ENCODE measurements around the gene KRTAP9-8. TPM values are rescaled to one million over a fixed set of nuclear protein-coding genes. Genes with fewer than 3 reads are reported as not detected.
"Not testable (repeated sequence)": the region's sequence is repeated elsewhere in the genome, so short reads cannot be mapped to it uniquely, and the experiment has no call there.

KRTAP9-8 gene
- total and polyA plus RNA-seq, 2 of the 4 experiments (the other 2 are of a cell fraction), result not detected

GRCh38 chr17:41254861-41255260 is 17.1 kb downstream of the KRTAP9-8 start:
- H3K4ac ChIP-seq (ENCODE audit: low read depth, low read length), result no peak overlapping the region
- H3K27ac ChIP-seq (ENCODE audit: insufficient read depth, low read length), result no peak overlapping the region
- no peak overlapping the region for H2AK9ac ChIP-seq (replicated peaks; ENCODE audit: low read depth, low read length, poor library complexity)
- POLR2A ChIA-PET (ENCODE audit: unreplicated experiment), result no interaction called here
- no CpG with 5 or more reads among the region's 1 CpG for WGBS, 2 experiments (ENCODE audit: extremely low coverage in 2 of 2, insufficient read length in 1 of 2)
- no peak overlapping the region for H2BK120ac ChIP-seq (ENCODE audit: low read depth, low read length)
- intact Hi-C loops (cut with micrococcal nuclease), result no loop called here
- H4K8ac ChIP-seq (ENCODE audit: low read depth in 2 of 2, low read length in 2 of 2), result no peak overlapping the region
- BruUV-seq (replicated peaks), result no TSS peak
- H2BK20ac ChIP-seq (ENCODE audit: low read depth, low read length), result no peak overlapping the region
- CTCF ChIA-PET, result no interaction called here
- H2BK5ac ChIP-seq (ENCODE audit: low read depth, low read length, poor library complexity, severe bottlenecking), result no peak overlapping the region
- dilution Hi-C loops (cut with HindIII; ENCODE audit: low sequenced_read_pairs, unreplicated experiment), result no loop called here
- H3K9me3 ChIP-seq (ENCODE audit: control insufficient read depth, insufficient read depth, low read length), result no peaks in the 10 kb centered on the region
- no peak overlapping the region for H3K18ac ChIP-seq (ENCODE audit: low read depth, low read length)
- peaks cover 22% of the 10 kb centered on the region for H3K27me3 ChIP-seq (ENCODE audit: control insufficient read depth, insufficient read depth, low read length)
- no peaks in the 10 kb centered on the region for H3K36me3 ChIP-seq (ENCODE audit: control insufficient read depth, insufficient read depth, low read length)
- no peak overlapping the region for H3K4me2 ChIP-seq (ENCODE audit: low read depth, low read length)
- no peaks in the 10 kb centered on the region for H3K9me1 ChIP-seq (ENCODE audit: insufficient read depth, low read length)
- TF ChIP-seq CHD1 (IDR thresholded peaks at IDR 0.05; ENCODE audit: low read depth, low read length) (no peak), FOS (IDR thresholded peaks at IDR 0.05; ENCODE audit: low read depth, low read length) (no peak), BHLHE40 (IDR thresholded peaks at IDR 0.05; ENCODE audit: low read depth, low read length) (no peak), CTCF (conservative IDR thresholded peaks at IDR 0.05; ENCODE audit: low read depth, low read length) (no peak)
- no peak overlapping the region for H2BK15ac ChIP-seq (ENCODE audit: low read depth, low read length)
- H3K9ac ChIP-seq (ENCODE audit: low read depth, low read length), result no peak overlapping the region
- H3K56ac ChIP-seq (ENCODE audit: extremely low read depth, insufficient read depth, low read length), result no peak overlapping the region
- no peak overlapping the region for H4K5ac ChIP-seq (ENCODE audit: low read depth, low read length)
- H3K23ac ChIP-seq (ENCODE audit: low read depth, low read length), result no peak overlapping the region
- no peak overlapping the region for H2AFZ ChIP-seq (replicated peaks; ENCODE audit: low read length, poor library complexity)
- H2AK5ac ChIP-seq (ENCODE audit: low read depth, low read length), result no peak overlapping the region
- H4K20me1 ChIP-seq (ENCODE audit: insufficient read depth, low read length), result no peaks in the 10 kb centered on the region
- H3K14ac ChIP-seq (replicated peaks; ENCODE audit: low read depth, low read length), result no peak overlapping the region
- no peaks in the 10 kb centered on the region for H3K4me1 ChIP-seq (ENCODE audit: control insufficient read depth, insufficient read depth, low read length)
- H4K91ac ChIP-seq (ENCODE audit: insufficient read depth, low read depth, low read length), result no peak overlapping the region
- DNase-seq (peak; percentile 34), ATAC-seq (ENCODE audit: low read depth) (no peak)
- H3K79me1 ChIP-seq (ENCODE audit: low read depth in 1 of 2, low read length in 2 of 2), result no peaks in the 10 kb centered on the region
- in situ Hi-C loops (cut with MboI; ENCODE audit: low sequenced_read_pairs), result no loop called here
- H3K4me3 ChIP-seq (ENCODE audit: insufficient read depth, low read depth, low read length), result no peak overlapping the region

GRCh38 chr17:41255381-41256290 is 17.8 kb downstream of the KRTAP9-8 start, which contains the start of gene KRTAP9-9:
TSS of gene KRTAP9-9 (plus strand) at chr17:41255384.
- H2AK5ac ChIP-seq (ENCODE audit: low read depth, low read length); H3K36me3 ChIP-seq (ENCODE audit: control insufficient read depth, insufficient read depth, low read length); H3K4me3 ChIP-seq (ENCODE audit: insufficient read depth, low read depth, low read length); H3K23ac ChIP-seq (ENCODE audit: low read depth, low read length); H4K5ac ChIP-seq (ENCODE audit: low read depth, low read length); H3K4me1 ChIP-seq (ENCODE audit: control insufficient read depth, insufficient read depth, low read length); dilution Hi-C loops (cut with HindIII; ENCODE audit: low sequenced_read_pairs, unreplicated experiment); H3K9me1 ChIP-seq (ENCODE audit: insufficient read depth, low read length); H2BK15ac ChIP-seq (ENCODE audit: low read depth, low read length); H3K4ac ChIP-seq (ENCODE audit: low read depth, low read length); H3K4me2 ChIP-seq (ENCODE audit: low read depth, low read length); ATAC-seq (ENCODE audit: low read depth); H3K56ac ChIP-seq (ENCODE audit: extremely low read depth, insufficient read depth, low read length); H2BK5ac ChIP-seq (ENCODE audit: low read depth, low read length, poor library complexity, severe bottlenecking); H2AFZ ChIP-seq (replicated peaks; ENCODE audit: low read length, poor library complexity); H4K20me1 ChIP-seq (ENCODE audit: insufficient read depth, low read length); H3K9ac ChIP-seq (ENCODE audit: low read depth, low read length); H2BK20ac ChIP-seq (ENCODE audit: low read depth, low read length); H3K79me1 ChIP-seq (ENCODE audit: low read depth in 1 of 2, low read length in 2 of 2); intact Hi-C loops (cut with micrococcal nuclease); H3K9me3 ChIP-seq (ENCODE audit: control insufficient read depth, insufficient read depth, low read length); H2BK120ac ChIP-seq (ENCODE audit: low read depth, low read length); POLR2A ChIA-PET (ENCODE audit: unreplicated experiment); H3K18ac ChIP-seq (ENCODE audit: low read depth, low read length); H4K91ac ChIP-seq (ENCODE audit: insufficient read depth, low read depth, low read length); CTCF ChIA-PET; H2AK9ac ChIP-seq (replicated peaks; ENCODE audit: low read depth, low read length, poor library complexity); H3K14ac ChIP-seq (replicated peaks; ENCODE audit: low read depth, low read length); BruUV-seq (replicated peaks); in situ Hi-C loops (cut with MboI; ENCODE audit: low sequenced_read_pairs); H3K27ac ChIP-seq (ENCODE audit: insufficient read depth, low read length); H4K8ac ChIP-seq (ENCODE audit: low read depth in 2 of 2, low read length in 2 of 2); DNase-seq: not testable (repeated sequence)
- WGBS, 2 experiments (ENCODE audit: extremely low coverage in 2 of 2, insufficient read length in 1 of 2), result 80% methylated on average over 4 of the region's 5 CpGs; no CpG with 5 or more reads in 1 of the 2 experiments
- H3K27me3 ChIP-seq (ENCODE audit: control insufficient read depth, insufficient read depth, low read length), result peaks cover 21% of the 10 kb centered on the region
